ENCODE data around the gene KLHL4.
"Not testable (repeated sequence)": the region's sequence is repeated elsewhere in the genome, so short reads cannot be mapped to it uniquely, and the experiment has no call there.

Gene KLHL4, protein sequence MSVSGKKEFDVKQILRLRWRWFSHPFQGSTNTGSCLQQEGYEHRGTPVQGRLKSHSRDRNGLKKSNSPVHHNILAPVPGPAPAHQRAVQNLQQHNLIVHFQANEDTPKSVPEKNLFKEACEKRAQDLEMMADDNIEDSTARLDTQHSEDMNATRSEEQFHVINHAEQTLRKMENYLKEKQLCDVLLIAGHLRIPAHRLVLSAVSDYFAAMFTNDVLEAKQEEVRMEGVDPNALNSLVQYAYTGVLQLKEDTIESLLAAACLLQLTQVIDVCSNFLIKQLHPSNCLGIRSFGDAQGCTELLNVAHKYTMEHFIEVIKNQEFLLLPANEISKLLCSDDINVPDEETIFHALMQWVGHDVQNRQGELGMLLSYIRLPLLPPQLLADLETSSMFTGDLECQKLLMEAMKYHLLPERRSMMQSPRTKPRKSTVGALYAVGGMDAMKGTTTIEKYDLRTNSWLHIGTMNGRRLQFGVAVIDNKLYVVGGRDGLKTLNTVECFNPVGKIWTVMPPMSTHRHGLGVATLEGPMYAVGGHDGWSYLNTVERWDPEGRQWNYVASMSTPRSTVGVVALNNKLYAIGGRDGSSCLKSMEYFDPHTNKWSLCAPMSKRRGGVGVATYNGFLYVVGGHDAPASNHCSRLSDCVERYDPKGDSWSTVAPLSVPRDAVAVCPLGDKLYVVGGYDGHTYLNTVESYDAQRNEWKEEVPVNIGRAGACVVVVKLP

DNA sequence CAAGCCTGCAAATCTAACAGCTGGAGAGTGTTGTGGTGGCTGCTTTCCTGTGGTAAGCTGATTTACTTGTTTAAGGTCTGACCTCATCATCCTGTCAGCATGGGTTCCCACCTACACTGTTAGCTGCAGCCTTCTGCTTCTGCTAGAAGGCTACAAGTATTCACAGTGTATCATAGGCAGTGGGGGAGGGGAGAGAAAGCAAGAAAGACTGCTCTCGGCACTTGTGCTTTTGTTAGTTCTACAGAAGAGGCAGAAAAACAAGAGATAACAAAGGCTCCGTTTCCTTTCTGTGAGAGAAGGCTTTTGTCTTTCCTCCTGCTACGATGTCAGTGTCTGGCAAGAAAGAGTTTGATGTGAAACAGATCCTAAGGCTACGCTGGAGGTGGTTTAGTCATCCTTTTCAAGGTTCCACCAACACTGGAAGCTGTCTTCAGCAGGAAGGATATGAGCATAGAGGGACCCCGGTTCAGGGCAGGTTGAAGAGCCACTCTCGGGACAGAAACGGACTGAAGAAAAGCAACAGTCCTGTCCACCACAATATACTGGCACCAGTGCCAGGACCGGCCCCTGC is at the start of gene KLHL4:
KLHL4 (plus strand) TSS at position 232 of the 571 bp plus-strand sequence; CDS start at position 324, 92 bp downstream.
- DNase-seq (ENCODE audit: low spot score), result peak; percentile 79
- peak; percentile 90 for FAIRE-seq

DNA sequence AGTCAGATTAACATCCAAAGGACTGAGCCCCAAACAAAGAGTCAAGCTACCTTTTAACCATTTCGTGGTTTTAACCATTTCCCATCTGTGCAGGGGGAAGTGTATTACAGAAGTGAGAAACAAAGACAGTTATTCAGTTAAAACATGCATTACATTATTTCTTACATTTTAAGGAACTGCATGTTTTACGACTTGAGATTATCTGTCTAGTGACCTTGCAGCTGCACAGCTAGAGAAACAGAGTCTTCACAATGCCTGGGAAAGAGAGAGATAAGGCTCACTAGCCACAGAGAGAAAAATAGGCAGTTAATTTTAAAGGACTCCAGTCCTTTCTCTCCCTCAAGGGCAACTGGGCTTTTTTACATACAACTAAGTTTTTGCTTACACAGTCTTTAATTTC is 48.7 kb upstream of the KLHL4 start:
- DNase-seq (ENCODE audit: low spot score), result no peak
- FAIRE-seq, result no peak

DNA sequence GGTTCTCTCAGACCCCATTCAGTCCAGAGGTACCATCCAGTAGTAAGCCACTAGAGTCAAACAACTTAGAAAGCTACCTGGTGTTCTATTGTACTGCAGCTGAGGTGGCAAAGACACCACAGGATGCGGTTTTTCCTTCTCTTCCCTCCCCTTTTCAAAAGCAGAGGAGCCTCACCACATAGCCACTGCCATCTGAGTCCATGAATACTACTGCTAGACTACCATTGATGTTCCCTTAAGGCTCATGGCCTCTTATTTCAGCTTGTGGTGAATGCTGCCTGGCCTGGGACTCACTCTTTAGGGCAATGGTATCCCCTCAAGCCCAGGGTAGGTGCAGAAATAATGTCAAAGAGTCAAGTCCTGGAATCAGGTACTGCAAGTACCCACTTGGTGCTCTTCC is 41.8 kb upstream of the KLHL4 start:
- no peak for FAIRE-seq
- no peak for DNase-seq (ENCODE audit: low spot score)

DNA sequence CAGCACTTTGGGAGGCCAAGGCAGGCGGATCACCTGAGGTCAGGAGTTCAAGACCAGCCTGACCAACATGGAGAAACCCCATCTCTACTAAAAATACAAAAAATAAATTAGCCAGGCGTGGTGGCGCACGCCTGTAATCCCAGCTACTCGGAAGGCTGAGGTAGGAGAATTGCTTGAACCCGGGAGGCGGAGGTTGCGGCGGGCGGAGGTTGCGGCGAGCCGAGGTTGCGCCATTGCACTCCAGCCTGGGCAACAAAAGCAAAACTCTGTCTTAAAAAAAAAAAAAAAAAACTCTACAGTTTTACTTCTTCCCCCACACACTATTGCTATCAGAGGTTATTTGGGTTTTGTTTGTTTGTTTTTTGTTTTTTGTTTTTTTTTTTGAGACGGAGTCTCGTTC is 38.9 kb upstream of the KLHL4 start:
- FAIRE-seq; DNase-seq (ENCODE audit: low spot score): not testable (repeated sequence)

DNA sequence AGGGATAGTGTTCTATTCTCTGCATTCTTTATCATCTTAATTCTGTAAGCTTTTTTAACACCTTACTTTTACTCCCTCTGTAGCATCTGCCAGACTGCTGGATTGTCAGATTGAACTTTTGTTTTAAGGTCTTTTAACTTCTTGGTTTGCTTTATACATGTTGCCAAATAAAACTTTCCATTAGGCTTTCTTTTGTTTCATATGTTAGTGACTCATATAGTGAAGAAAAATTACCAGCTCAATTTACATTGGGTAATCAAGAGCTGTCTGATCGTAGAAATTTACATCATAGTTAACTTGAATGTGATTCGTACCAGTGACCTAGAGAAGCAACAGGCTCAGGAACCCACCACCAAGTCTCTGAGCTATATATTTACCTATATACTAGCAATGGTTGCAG is 28.5 kb upstream of the KLHL4 start:
- DNase-seq (ENCODE audit: low spot score) (no peak), FAIRE-seq (no peak)

DNA sequence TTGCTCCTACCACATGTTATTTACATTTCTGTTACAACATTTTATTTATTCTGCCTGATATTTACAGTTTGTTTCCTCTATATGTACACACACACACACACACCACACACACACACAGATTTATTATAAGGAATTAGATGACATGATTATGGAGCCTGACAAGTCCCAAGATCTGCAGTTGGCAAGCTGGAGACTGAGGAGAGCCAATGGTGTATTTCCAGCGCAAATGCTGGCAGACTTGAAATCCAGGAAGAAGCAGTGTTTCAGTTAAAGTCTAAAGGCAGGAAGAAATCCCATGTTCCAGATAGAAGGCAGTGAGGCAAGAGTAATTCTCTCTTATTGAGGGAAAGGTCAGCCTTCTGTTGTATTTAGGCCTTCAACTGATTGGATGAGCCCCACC is 1.8 kb upstream of the KLHL4 start:
- no peak for DNase-seq (ENCODE audit: low spot score)
- no peak for FAIRE-seq

DNA sequence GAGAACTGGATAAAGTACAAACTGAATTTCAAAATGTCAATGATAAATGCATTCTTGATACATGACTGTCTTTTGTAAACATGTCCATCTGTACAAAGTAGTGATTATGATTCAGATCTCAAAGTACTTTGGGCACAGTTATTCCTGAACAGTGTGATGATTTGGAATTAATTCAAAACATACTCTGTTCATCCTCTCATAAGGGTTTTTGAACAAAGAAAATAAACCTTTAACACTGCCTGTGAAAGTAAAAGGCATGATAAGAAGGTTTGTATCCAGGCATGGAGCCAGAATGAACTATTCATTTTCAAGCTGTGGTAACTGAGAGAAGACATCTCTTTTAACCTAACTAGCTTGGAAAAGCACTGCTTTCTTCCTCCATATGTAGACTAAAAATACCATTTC is 883 bp upstream of the KLHL4 start:
- peak; percentile 42 for DNase-seq (ENCODE audit: low spot score)

DNA sequence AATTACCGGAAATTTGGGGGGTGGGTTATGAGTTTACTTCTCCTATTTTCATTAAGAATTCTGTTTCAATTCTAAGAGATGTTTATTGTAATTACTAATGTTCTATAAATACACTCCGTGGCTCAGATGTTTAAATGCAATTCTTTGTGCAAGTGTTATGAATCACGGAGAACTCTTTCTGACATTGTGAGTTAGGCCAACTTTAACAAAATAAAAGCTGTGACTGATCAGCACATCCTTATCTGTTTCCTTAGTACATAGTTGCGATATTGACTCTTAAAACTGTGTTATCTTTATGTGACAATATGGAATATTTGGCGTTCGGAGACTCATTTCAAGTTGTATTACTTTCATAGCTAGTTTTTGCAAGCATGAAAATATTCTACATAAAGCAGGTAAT is 902 bp downstream of the KLHL4 start:
- FAIRE-seq (no peak), DNase-seq (ENCODE audit: low spot score) (no peak)

More for the DNA sequence above, 883 bp upstream of the KLHL4 start:
- FAIRE-seq, result peak; percentile 88

DNA sequence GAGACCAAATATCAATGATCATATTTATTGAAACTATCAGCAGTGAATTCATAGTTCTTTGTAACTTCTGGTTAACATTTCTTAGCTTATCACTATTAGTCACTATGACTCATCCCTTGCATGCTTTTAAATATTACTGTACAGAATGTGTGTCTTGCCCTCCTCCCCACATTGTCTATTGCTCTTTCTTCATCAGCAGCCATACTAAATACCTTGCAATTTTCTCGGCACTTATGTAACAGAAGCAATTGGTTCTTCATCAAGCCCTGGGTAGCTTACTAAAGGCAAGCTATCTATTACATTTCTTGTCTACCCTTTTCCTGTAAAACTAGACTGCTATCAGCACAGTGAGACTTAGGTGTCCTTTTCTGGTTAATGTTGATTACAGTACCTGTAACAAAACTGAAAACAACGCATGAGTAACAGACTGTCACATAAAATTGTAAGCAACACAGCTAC is 8.2 kb downstream of the KLHL4 start:
- peak; percentile 93 for FAIRE-seq

DNA sequence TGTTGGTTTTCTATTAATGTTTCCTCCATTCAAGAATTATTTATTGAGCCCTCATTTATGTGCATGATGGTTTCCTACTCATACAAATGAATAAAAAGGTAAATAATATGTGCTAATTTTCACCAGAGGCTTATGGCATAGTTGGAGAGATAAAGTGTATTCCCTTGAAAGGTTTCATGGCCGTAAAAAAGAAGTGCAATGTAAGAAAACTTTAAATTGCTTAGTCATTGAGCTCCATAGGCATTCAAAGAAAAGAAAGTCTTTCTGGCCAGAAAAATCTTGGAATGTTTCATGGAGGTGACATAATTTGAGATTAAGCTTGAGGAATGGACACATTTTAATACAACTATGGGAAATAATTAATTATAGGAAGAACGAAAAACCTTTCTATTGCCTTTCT is 8.7 kb downstream of the KLHL4 start:
- no peak for FAIRE-seq
- DNase-seq (ENCODE audit: low spot score), result no peak

More for the DNA sequence above, 8.2 kb downstream of the KLHL4 start:
- peak; percentile 72 for DNase-seq (ENCODE audit: low spot score)

DNA sequence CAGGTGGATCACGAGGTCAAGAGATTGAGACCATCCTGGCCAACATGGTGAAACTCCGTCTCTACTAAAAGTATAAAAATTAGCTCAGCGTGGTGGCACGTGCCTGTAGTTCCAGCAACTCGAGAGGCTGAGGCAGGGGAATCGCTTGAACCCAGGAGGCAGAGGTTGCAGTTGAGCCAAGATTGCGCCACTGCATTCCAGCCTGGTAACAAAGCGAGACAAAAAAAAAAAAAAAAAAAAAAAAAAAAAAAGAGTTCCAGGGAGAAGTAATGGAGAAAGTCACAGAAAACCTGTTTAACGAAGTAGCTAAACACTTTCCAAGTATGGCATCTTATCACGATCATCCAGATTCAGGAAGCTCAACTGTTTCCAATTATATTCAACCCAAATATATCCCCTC is 10.9 kb downstream of the KLHL4 start:
- no peak for DNase-seq (ENCODE audit: low spot score)
- FAIRE-seq, result no peak

DNA sequence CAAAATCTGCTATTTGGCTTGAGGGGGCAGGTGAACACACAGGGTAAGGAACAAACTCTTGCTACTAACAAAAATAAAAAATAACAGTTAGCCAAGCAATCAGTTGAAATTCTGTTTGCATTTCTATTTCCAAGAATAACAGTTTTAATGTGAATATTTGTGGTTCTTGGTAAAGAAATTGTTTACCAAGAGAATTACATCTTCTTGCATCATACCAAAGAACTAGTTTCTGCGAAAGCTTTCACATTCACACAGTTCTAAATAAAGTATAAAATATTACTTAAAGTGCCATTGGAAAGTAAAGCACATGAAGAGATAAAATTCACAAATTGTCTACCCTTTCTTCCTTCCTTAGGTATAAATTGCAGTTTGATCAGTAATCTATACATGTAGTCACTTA is 54.4 kb downstream of the KLHL4 start:
- DNase-seq (ENCODE audit: low spot score), result no peak
- no peak for FAIRE-seq

DNA sequence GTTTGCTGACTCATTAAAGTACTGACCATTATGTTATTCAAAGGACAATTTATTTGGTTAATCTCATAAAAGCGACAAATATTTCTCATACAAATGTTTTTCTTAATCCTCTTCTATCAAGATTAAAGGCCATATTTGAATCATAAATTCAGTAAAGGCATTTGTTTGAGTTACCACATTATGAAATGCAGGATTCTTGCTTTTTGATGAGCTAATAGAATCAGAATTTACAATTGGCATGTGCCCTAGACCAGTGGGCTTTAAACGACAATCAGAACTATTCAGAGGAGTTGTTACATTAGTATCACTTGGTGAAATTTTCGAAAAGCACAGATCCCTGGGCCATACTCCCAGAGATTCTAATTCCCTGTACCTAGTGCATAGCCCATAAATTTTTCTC is 55.3 kb downstream of the KLHL4 start:
- FAIRE-seq, result no peak
- no peak for DNase-seq (ENCODE audit: low spot score)

DNA sequence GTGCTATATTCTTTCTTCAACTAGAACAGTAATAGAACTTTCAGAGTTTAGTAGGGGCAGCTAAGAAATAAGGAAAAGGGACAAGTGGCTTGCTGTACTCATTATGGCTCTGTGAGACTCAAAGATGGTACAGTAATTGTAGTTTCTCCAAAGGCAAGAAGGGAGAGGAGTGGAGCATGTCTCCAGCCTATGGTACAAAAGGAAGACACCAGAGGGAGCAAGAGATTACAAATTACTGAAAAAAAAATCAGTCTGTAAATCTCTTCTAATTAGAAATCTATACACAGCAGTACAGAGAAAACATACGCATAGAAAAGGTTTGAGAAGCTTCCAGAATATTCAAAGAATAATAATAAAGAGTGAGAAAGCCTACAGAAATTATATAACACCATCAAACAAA is 61.4 kb downstream of the KLHL4 start:
- no peak for DNase-seq (ENCODE audit: low spot score)
- no peak for FAIRE-seq

DNA sequence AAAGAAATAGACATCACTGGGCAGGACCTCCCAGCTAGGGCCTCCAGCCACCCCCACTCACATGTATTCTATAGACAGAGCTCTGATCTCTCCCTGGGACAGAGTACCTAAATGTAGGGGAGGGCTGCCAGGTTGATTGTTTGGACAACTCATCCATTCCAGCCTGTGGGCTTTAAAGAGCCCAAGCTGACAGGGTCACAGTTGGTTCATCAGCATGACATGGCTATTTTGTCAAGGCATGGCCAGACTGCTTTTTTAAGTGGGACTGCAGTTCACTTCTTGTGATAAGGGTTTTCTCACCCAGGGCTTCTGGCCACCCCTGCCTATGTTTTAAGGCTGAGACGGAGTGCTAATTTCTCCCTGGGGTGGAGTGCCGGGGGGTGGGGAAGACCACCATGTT is 63.3 kb downstream of the KLHL4 start:
- DNase-seq (ENCODE audit: low spot score) (no peak), FAIRE-seq (no peak)

DNA sequence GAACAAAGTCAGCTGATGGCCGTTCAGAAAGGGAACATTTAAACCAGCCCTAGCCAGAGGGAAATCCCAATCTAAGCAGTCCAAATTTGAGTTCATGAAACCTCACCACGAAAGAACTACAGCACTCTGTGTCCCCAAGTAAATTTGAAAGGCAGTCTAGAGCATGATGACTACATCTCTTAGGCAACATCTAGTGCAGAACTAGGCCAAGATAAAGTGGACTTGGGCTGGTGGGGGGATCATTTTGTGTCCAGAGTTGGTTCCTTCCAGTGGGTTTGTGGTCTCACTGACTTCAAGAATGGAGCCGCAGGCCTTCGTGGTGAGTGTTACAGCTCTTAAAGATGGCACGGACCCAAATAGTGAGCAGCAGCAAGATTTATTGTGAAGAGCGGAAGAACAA is 64.9 kb downstream of the KLHL4 start:
- FAIRE-seq (no peak), DNase-seq (ENCODE audit: low spot score) (no peak)

DNA sequence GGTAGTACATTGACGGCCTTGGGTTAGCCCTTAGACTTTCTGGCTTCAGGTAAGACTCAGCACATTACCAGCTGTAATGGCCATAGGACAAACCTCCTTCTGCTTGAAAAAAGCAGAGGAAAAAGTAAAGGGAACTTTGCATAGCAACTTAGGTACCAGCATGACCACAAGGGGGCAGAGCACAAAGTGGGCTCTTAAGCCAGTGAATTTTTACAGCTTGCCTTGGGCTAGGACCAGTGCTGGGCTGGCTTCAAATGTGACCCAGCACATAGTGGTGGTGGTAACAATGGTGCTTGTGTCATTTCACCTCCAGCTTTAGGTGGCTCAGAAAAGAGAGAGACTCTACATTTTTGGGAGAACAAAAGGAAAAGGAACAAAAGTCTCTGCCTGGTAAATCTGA is 66.1 kb downstream of the KLHL4 start:
- FAIRE-seq, result no peak
- DNase-seq (ENCODE audit: low spot score), result no peak

DNA sequence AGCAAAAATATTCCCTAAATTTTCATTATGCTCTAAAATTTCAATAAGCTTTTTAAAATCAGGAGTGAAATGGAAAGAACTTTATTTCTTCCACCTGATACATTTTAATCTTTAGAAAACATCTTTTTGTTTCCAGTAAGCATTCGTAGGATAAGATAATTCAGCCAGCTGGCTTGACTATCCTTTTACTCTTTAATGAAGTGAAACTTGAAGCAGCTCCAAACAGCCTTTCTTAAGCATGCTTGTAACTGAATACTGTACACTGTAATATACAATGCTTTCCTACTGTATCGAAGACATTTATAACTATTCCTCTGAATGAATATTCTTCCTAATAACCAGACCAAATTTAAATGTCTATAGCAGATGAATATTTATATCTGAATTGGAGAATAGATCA is 98.8 kb downstream of the KLHL4 start:
- DNase-seq (ENCODE audit: low spot score) (no peak), FAIRE-seq (no peak)

DNA sequence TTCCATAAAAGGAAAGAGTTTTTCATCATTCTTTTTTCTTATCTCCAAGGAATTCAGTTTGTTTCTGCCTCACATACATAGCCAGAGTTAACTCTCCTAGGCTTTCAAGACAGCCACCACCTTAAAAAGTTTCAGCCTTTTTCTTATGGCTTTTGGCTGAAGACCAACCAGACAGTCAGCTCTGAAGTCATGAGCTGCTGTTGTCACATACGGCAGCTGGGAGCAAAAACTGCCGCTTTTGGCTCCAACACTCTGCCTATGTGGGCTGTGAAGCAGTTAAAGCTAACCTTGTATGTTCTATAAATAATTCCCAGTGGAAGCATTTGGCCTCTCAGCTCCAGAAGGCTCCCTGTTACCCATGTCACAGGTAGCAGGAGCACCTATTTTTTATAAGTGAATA is 104.1 kb downstream of the KLHL4 start:
- DNase-seq (ENCODE audit: low spot score) (no peak), FAIRE-seq (no peak)

DNA sequence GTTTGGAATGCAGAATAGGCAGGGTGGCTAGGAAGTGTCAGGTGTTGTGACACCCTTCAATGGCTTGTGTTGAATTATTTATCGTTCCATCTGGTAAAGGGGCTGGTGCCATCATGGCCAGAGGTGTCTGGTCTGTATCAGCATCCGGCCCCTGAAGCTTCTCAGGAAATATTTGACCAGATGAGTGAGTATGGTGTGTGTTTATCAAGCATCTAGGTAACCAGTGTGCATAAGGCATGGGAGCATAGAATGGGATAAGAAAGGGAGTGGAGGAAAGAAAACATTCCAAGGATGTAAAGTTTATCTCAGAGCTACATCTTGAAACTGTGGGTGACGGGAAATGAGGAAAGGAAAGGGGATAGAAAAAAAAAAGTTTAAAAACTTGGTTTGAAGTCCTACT is 109.4 kb downstream of the KLHL4 start:
- DNase-seq (ENCODE audit: low spot score) (no peak), FAIRE-seq (no peak)

DNA sequence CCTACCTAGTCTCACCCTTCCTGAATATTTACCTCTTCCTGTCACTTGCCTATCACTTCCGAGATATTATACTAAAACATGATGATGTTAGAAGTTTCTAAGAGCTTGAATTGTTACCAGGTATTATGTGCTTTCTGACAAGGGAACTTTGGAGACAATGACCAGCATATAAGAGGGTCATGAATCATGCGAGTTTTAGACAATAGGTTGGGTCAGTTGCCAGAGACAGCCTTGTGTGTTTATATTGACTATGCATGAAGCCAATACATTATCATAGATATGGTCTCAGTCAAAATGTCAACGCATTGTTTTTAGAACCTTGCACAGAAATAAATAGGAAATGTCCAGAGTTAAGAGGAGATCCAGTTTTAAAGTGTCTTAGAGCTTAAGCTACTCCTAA is 116.8 kb downstream of the KLHL4 start:
- DNase-seq (ENCODE audit: low spot score) (no peak), FAIRE-seq (no peak)

DNA sequence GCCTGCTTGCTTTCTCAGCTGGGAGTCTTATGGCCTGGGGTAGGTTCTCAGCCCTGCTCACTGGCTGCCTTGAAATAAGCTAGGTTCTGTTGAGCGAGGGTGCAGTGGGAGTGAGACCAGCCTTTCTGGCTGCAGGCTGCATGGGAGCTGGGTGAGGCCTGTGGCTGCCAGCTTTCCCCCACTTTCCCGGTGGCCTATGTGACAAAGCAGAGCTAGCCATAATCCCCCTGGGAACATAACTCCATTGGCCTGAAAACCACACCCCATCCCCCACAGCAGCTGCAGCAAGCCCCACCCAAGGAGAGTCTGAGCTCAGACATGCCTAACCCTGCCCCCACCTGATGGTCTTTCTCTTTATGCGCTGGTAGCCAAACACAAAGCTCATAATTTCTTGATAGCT is 118.9 kb downstream of the KLHL4 start:
- FAIRE-seq, result no peak

More for the DNA sequence above, 118.9 kb downstream of the KLHL4 start:
- DNase-seq (ENCODE audit: low spot score), result no peak

All from RCC 7860 (cell line).